ENCODE data around the gene PSMG4.
A peak's percentile ranks its signal among the peaks of the same experiment; 100 is the strongest.

PSMG4 gene, protein sequence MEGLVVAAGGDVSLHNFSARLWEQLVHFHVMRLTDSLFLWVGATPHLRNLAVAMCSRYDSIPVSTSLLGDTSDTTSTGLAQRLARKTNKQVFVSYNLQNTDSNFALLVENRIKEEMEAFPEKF

DNA sequence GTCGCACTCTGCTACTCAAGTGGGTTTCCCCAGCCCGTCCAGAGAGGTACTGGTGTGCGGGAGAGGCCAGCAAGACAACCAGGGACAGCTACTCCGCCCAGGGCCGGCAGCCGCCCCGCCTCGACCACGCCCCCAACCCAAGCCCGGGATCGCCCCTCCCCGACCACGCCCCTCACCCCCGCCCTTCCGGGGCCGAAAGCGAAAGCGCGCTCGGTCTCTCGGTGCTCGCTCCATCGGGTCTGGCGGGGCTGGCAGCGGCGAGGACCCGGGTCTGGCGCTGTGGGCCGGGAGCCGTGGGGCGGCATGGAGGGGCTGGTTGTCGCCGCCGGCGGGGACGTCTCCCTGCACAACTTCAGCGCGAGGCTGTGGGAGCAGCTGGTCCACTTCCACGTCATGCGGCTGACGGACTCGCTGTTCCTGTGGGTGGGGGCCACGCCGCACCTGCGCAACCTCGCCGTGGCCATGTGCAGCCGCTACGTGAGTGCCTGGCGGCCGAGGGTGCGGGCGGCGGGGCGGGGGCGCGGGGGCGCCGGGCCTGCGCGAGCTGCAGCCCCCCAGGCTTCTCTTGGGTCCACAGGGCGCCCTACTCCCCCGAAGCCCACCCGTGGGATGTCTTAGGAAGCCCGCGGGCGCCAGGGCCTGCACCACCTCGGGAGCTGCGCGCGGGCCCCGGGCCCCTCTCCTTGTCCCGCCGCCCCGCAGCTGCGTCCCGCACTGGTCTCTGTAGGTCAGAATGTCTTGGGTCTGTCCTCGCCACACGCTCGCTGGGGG, at the start of gene PSMG4:
TSS of gene PSMG4 (plus strand) at position 228 of the 771 bp plus-strand sequence. CDS start at position 304, 76 bp downstream.
- peak; percentile 88 for DNase-seq

DNA sequence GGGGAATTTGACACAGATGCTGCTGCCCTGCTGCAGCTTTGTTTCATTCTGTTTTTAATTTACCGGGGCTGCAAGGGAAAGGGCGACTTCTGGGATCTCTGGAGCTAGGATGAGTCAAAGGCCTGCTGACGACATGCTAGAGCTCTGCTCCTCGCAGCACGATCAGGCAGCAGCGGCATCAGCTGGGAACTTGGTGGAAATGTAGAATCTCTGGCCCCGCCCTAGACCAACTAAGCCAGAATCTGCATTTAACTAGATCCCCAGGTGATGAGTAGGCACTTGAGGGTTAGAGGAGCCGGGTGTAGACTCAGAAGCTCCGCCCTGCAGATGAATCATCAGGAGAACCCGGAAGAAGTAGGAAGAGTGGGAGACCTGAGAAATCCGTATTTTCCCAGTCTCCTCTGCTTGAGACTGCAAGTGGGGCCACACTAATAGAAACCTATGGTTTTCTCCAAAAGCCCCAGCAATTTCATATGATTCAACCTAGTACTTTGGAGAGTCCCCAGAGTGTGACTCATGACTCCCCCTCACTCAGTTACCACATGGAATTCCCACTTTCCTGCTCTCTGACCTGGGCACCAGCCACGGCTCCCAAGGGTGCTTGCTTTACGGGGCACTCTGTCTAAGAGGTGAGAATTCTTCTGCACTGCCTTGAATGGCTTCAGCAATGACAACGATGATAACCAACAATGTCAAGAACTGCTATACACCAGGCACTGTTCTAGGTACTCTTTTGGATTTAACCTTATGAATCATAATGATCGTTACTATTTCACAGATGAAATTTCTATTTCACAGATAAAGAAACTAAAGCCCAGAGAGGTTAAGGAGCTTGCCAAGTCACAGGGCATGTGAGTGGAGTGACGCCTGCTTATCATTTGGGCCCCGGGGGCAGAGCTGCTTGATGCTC, 49.4 kb upstream of the PSMG4 start:
- DNase-seq = no peak

DNA sequence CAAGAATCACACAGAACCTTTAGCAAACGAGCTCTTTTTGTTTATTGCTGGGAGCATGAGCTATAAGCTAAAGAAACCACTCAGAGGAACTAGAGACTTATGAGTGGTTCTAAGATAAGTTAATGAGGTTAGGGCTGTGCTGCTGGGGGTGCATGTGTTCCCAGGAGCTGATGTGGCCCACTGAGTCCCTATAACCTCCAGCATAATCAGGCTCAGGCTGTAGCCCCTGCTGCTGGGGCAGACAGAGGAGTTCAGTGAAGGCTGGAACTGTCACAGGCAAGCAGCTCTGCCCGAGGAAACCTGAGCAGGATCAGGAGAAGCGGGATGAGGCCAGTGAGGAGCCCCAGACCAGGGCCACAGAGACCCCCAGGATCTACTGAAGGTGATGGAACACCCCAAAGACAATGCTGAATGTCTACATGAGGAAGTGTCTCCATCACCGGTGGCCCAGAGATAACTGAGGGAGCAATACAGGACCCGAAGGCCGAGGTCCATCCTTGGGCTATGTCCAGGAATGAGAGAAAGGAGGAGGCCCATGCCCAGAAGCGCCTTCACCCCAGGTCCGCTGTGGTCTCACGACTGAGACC, 48.6 kb upstream of the PSMG4 start:
- DNase-seq = no peak

DNA sequence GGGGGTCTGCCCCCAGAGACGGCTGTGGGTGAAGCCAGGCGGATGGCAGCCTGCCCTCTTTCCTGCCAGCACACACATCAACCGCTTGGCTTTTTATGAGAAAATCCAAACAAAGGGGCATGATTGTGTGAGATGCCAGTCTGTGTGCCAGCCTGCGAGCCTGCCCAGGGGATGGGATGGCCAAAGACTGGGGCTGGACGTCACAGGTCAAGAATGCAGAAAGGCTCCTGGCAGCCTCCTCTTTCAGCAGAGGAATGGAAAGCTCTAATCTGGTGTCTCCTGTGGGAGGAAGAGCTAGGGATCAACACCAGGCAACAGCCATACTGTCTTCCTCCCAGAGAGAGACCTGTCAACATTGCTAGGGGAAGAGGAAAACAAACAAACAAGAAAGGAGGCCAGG, 47.1 kb upstream of the PSMG4 start:
- DNase-seq = no peak

DNA sequence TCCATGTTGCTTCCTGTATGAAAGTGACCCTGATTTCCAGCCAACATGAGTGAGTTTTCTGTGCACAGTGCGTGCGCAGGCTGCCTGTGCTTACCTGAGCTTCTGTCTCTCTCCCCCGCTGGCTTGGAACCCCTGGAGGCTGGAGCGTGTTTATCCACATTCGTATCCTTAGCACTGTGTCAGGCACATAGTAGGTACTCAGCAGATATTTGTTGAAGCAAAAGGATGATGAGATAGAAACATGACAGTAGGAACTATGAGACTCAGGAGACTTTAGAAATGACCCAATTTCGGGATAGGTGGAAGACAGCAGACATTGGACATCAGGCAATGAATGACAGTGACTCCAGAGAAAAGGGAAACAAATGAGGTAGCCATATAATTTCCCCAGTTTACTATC, 46.5 kb upstream of the PSMG4 start:
- DNase-seq = no peak

DNA sequence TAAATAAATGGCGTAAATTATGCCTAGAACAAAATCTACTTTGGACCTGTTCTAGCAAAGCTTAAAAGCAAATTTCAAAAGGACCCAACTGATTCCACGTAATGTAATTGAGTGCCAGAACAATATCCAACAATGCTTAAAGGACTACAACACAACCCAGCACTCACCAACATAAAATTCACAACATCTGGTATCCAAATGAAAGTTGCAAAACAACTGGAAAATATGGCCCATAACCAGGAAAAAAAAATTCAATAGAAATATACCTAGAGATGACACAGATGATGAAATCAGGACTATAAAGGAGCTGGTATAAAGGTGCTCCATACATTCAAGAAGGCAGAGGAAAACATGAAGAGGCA, 45.4 kb upstream of the PSMG4 start:
- no peak for DNase-seq

DNA sequence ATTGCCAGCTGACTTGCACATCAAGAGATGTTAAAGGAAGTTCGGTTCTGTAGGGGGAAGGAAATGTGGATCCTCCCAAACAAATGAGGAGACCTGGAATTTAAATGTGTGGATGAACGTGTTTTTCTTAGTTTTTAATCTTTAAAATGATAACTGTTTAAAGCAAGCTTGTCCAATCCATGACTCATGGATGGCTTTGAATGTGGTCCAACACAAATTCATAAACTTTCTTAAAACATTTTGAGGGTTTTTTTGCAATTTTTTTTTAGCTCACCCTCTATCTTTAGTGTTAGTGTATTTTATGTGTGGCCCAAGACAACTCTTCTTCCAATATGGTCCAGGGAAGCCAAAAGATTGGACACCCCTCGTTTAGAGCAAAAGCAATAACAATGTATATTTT, 43.8 kb upstream of the PSMG4 start:
- no peak for DNase-seq

DNA sequence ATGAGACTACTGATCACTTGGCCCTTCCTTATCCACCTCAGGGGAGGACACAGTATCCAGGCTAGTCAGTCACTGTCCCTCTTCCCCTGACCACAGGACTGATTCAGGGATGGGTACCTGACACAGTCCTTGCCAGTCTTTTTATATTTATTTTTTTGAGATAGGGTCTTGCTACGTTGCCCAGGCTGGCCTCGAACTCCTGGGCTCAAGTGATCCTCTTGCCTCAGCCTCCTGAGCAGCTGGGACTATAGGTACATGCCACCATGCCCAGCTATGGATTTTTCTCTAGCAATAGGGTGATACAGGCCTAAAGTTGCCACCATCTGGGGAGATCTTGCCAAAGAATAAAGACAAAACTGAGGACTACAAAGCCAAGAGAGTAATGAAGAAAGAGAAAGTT, 41.5 kb upstream of the PSMG4 start:
- DNase-seq = no peak

DNA sequence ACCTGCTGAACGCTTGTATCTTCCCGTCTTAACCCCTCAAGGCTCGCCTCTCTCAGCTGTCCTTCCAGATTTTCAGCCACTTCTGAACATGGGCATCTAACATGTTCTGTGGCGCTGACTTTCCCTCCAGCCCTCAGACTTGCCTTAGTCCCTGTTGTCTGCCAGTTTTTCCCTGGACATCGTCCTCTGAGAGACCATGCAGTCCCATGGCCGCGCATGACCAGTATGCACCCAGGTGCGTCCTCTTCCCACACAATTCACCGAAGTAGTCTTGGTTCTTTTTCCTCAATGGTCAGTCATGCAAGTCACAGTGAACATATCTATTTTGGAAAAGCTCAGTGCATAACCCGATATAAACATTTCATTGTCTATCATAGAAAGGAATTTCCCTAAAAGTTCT, 40.5 kb upstream of the PSMG4 start:
- DNase-seq = no peak

DNA sequence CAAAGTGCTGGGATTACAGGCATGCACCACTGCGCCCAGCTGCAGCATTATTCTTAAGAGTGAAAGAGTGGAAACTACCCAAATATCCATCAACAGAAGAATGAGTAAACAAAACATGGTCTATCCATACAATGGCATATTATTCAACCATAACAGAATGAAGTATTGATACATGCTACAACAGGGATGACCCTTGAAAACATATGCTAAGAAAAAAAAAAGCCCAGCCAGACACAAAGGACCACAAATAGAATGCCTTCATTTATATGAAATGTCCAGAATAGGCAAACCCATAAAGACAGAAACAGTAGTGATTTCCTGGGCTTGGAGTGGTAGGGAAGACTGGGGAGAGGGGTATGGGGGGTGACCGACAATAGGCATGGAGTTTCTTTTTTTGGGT, 38.4 kb upstream of the PSMG4 start:
- DNase-seq = no peak

DNA sequence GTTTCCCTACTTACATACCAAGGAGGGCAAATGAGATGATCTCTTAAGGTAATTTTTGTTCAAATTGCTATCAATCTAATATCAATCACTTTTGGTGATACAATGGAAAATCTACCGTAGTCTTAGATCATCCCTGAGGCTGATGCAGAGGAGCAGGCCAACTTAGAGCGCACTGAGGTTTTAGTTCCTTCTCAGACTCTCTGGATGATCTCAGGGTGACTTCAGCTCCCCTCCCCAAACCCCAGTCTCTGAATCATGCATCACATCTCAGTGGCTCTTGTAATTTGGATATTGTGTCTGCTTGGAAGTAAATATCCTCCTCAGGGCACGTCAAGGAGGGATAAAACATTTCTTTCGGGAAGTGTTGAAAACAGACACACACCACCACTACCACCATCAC, 37.2 kb upstream of the PSMG4 start:
- DNase-seq = no peak

DNA sequence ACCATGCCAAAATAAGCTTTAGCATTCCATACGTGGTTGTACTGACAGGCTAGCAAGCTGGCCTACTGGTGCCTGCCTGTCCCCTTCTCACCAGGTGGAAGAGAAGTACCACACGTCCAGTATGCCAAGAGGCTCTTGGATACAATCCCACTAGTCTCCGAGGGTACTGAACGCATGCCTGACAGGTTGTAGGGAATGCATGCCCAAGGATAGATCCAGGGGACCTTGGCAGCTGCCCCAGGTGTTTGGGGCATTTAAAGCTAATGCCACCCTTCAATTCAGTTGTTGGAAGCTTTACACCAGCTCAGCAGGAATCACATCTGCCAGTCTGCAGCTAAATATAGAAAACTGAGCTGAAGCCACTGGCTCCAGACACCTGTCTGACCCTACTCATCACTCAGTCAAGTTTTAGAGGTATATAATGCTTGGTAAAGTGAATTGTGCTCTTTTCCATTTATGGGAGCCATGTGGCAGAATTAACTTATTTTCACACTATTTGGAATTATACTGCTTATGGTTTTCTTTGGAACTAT, 36.2 kb upstream of the PSMG4 start:
- no peak for DNase-seq

DNA sequence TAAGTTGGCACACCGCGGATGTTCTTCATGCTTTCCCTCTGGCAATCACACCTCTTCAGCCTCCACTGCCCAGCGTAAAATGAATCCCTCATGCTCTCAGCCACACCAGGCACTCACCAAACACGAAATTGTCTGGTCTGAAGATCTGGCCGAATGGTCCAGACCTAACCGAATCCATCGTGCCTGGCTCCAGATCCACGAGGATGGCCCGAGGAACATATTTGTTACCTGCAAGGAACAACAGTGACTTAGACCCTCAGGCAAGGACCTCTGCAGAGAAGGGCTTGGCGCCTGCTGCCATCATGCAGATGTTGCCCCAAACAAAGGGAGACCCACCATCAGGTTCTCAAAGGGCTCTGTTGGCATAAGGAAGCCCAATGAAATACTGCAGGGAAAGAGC, 32.7 kb upstream of the PSMG4 start:
- no peak for DNase-seq

DNA sequence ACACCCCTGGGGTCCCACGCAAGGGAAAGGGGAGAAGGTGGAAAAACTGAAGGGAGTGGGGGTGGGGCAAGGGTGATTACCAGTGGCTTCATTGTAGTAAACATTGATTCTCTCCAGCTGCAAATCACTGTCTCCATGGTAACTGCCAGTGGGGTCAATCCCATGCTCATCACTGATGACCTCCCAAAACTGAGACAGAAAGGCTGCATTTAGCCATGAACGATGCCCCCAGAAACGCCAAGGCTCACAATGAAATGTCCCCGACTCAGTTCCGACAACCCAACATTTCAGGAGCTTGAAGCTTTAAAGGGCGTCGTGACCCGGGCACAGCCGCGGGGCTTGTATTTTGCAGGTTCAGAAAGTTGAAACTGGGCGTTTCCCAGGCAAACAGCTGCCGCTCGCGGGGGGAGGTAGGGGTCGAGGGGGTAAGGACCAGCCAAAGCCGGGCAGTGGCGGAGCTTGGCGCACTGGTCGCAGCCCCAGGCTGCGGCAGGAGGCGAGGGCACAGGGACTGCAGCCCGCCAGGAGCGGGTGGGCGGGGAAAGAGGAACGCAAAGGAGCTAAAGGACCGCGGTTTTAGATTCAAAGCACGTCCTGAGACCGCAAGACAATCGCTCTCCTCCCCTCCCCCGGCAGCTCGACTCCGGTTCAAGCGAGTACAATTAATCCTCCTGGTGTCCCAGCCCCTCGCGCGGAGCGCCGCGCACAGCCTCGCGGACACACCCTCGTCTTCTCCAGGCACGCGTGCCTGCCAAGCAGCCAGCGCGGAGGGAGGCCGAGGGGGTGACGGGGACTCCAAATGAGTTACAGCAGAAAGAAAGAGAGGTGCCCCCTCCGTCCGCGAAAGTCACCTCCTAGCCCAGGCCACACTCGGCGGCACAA, 32.0 kb upstream of the PSMG4 start:
- no peak for DNase-seq

DNA sequence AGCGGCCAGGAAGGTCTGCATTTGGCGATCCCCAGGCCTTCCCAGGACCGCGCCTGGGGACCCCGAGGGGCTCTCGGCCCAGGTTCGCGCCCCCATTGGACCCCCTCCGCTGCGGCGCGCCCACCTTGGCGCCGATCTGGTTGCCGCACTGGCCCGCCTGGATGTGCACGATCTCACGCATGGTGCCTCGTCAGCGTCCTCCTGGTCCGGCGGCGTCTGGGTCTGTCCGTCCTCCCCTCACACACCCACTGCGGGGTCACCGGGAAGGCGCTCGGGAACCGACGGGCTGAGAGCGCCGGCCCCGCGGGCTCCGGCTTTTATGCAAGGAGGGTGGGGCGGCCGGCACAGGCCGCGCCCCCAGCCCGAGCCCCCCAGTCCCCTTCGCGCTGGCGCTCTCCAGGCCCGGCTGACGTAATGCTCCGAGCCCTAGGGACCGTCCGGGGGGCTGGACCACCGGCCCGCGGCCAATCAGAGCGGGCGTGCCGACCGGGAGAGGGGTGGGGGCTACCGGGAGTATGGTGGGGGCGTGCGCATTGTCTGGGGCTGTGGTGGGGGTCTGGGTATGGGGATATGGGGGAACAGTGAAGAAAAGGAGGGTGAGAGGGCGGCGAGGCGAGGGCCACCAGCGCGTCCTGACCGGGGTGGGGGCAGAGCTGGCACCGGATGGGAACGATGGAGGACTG, 31.2 kb upstream of the PSMG4 start, which contains the start of gene TUBB2B:
TSS of gene TUBB2B (minus strand) at position 291 of the 683 bp plus-strand sequence. CDS start at position 181, 110 bp downstream.
- no peak for DNase-seq

DNA sequence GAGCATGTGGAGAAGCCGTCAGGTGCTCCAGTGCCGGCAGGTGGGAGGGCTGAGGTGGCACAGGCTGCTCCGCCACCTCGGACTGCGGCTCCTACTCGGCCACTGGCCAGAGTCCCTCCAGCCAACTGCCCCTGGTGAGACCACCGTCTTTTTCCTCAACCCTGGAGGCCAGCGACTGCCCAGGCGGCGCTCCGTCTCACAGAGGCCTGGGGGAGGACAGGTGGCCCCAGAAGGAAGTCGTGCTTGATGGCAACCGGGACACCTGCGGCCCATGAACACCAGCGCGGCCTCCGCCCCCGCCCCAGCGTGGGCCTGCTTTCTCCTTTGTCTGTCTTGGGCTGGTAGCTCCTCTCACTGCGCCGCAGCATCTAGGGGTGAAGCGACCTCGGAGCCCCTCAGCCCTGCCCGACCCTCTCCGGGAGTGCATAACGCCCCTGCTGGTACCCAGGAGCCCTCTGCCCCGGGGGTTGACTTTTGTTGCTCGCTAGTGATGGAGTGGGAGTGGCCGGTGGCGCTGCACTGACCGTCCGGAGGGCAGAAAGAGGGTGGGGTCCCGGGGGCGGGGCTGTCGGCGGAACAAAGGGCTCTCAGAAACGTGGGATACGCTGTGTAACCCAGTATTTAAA, 30.6 kb upstream of the PSMG4 start:
- no peak for DNase-seq

DNA sequence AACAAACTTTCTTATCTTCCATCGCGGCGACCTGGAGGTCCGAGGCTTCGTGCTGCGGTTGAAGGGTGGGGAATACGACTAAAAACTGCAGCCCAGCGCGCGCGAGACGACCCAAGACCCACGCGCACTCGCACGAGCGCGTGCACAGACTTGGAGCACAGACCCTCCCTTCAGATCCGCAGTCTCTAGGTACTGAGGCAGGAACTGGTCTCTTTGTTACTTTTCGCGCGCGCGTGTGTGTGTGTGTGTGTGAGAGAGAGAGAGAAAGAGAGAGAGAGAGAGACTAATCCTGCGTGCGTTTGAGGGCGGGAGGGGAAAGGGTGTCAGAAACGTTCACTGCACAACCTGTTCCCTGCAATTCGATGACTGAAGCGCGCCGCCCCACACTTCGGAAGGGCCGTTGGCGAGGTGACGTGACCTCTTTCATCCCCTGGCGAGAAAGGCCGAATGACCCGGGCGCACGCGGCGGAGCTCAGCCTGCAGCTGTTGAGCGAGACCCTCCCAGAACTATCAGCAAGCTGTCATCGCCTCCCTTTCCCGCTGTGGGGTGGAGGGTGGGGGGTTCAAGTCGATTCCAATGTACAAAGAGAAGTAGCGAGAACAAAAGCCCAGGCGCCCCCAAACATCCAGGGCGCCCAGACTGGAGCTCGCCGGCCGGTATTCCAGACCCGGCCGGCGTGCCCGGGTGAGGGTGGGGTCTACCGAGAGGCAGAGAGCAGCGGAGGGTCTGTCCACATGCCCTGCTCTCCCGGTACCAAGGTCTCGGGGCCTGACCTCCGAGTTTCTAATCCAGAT, 29.8 kb upstream of the PSMG4 start:
- DNase-seq = no peak

DNA sequence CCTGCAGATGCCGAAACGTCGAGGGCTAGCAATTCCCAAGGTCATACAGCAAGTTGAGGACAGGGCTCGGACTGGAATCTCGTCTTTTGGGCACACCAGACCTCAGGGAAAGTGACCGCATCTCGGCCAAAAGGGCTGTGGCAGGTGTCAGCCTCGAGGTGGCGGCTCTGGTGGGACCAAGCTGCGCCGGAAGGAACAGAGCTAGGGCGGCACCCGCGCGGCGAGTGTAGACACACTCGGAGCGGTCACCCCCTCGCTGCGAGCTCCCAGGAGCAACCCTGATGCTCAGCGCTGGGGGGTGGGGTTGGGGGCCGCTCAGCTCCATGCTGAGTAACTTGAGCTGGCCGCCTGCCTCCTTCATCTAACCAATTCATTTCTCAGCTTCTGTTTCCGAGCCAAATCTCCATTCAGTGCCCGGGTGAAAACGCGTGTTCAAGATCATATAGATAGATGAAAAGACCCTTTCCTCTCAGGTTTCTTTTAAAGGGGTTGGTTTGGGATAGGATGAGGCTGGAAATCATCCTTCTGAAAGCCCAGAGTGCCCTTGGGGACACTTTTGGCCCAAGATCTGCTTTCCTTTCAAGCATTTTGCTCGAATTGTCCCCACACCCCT, 29.1 kb upstream of the PSMG4 start:
- no peak for DNase-seq

DNA sequence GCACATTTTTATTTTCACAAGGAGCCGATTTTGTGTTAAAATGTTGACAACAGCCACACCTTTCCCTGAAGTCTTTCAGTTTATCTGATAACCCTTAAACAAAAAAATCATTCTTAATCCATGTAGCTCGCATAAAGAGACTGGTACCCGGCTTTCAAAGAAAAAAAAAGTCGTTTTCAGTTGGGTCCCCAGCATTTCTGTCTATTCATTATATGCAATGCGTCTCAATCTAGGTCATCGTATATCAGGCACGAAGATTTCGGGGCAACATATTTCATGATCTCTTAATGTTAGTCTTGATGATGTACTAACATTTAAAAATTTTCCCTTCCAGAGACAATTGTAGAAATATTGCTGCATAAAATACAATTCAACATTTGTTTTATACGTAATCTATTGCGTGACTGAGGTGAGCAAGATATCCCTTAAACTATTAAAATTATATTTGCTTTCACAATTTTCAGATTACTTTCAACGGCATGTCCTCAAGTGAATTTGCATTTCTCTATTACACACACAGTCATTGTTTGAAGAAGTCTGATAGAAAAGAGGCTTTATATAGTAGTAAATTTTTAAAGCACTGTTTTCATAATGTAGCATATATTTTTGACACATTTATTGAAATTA, 28.4 kb upstream of the PSMG4 start:
- DNase-seq = no peak
